Measurements from ENCODE around the gene PCARE.

Gene PCARE

GRCh38 chr2:29022679-29023078 is 51.6 kb downstream of the PCARE start:
- TF ChIP-seq KLF10 (tag by site-specific recombination; IDR thresholded peaks at IDR 0.05), result no peak
- no peak for TF ChIP-seq GLI4 (tag by site-specific recombination; IDR thresholded peaks at IDR 0.05)
- no peak for TF ChIP-seq ZNF626 (tag by site-specific recombination; IDR thresholded peaks at IDR 0.05)
- no peak for TF ChIP-seq ZFHX2 (tag by site-specific recombination; conservative IDR thresholded peaks at IDR 0.05)
- TF ChIP-seq ZNF174 (tag by site-specific recombination; IDR thresholded peaks at IDR 0.05), result no peak
- TF ChIP-seq ZNF558 (tag by site-specific recombination; IDR thresholded peaks at IDR 0.05), result no peak
- TF ChIP-seq ZBTB20 (tag by site-specific recombination; IDR thresholded peaks at IDR 0.05), result no peak
- TF ChIP-seq ZNF561 (tag by site-specific recombination; IDR thresholded peaks at IDR 0.05; ENCODE audit: borderline replicate concordance), result no peak
- no peak for TF ChIP-seq ZNF202 (tag by site-specific recombination; IDR thresholded peaks at IDR 0.05; ENCODE audit: borderline replicate concordance)
- no peak for TF ChIP-seq ZNF76 (tag by site-specific recombination; IDR thresholded peaks at IDR 0.05; ENCODE audit: borderline replicate concordance, low read depth)
- TF ChIP-seq ZNF549 (tag by site-specific recombination; IDR thresholded peaks at IDR 0.05), result no peak
- TF ChIP-seq ZNF155 (tag by site-specific recombination; IDR thresholded peaks at IDR 0.05), result no peak
- no peak for TF ChIP-seq ATF2 (tag by site-specific recombination; IDR thresholded peaks at IDR 0.05; ENCODE audit: low read depth)
- TF ChIP-seq INSM2 (tag by site-specific recombination; IDR thresholded peaks at IDR 0.05), result no peak
- no peak for TF ChIP-seq PATZ1 (tag by site-specific recombination; IDR thresholded peaks at IDR 0.05)
- no peak for TF ChIP-seq REPIN1 (tag by site-specific recombination; IDR thresholded peaks at IDR 0.05; ENCODE audit: low read depth)
- no peak for TF ChIP-seq ZNF16 (tag by site-specific recombination; IDR thresholded peaks at IDR 0.05; ENCODE audit: low read depth)
- TF ChIP-seq ZNF426 (tag by site-specific recombination; IDR thresholded peaks at IDR 0.05), result no peak
- no peak overlapping the region for H3K27ac ChIP-seq (ENCODE audit: extremely low read depth, low read depth, low read length)
- H3K4me3 ChIP-seq (ENCODE audit: low read depth, low read length), result no peak overlapping the region
- POLR2A ChIA-PET, result no interaction called here
- no peaks in the 10 kb centered on the region for H3K4me1 ChIP-seq (ENCODE audit: control insufficient read depth, insufficient read depth, low read length)
- H3K36me3 ChIP-seq (ENCODE audit: control insufficient read depth in 2 of 2, insufficient read depth in 1 of 2, low read length in 2 of 2), result no peaks in the 10 kb centered on the region
- CTCF ChIA-PET, result no interaction called here
- H3K9me3 ChIP-seq (ENCODE audit: control insufficient read depth, insufficient read depth, low read depth, low read length), result no peaks in the 10 kb centered on the region

GRCh38 chr2:29021886-29022285 is 52.4 kb downstream of the PCARE start:
- no peaks in the 10 kb centered on the region for H3K4me1 ChIP-seq (ENCODE audit: control insufficient read depth, insufficient read depth, low read length)
- ChIA-PET POLR2A (no interaction called here), CTCF (no interaction called here)
- H3K36me3 ChIP-seq (ENCODE audit: control insufficient read depth in 2 of 2, insufficient read depth in 1 of 2, low read length in 2 of 2), result no peaks in the 10 kb centered on the region
- no peak overlapping the region for H3K4me3 ChIP-seq (ENCODE audit: low read depth, low read length)
- H3K9me3 ChIP-seq (ENCODE audit: control insufficient read depth, insufficient read depth, low read depth, low read length), result no peaks in the 10 kb centered on the region
- H3K27ac ChIP-seq (ENCODE audit: extremely low read depth, low read depth, low read length), result no peak overlapping the region
- TF ChIP-seq ZNF221 (tag by site-specific recombination; IDR thresholded peaks at IDR 0.05; ENCODE audit: borderline replicate concordance) (no peak), ZNF837 (tag by site-specific recombination; IDR thresholded peaks at IDR 0.05) (no peak), ZNF530 (tag by site-specific recombination; IDR thresholded peaks at IDR 0.05; ENCODE audit: low read depth) (no peak), ZNF555 (tag by site-specific recombination; conservative IDR thresholded peaks at IDR 0.05) (no peak), ZNF843 (tag by site-specific recombination; IDR thresholded peaks at IDR 0.05) (no peak), ZNF544 (tag by site-specific recombination; IDR thresholded peaks at IDR 0.05) (no peak), ZNF274 (IDR thresholded peaks at IDR 0.05; ENCODE audit: low read length) (no peak), ZNF274 (tag by site-specific recombination; IDR thresholded peaks at IDR 0.05; ENCODE audit: borderline replicate concordance) (no peak), GLIS2 (tag by site-specific recombination; IDR thresholded peaks at IDR 0.05) (no peak), ZNF560 (tag by site-specific recombination; IDR thresholded peaks at IDR 0.05; ENCODE audit: borderline replicate concordance) (no peak)

All from HEK293 (cell line).